GM19452 (cell line): ENCODE results near the gene RBFOX1.

Experiments
- ATAC-seq: cut with Tn5 transposase; IDR thresholded peaks from one replicate; pipeline ENCODE4 v1.9.1; 2021; ENCODE audit not compliant: unreplicated experiment

The RBFOX1 gene

DNA sequence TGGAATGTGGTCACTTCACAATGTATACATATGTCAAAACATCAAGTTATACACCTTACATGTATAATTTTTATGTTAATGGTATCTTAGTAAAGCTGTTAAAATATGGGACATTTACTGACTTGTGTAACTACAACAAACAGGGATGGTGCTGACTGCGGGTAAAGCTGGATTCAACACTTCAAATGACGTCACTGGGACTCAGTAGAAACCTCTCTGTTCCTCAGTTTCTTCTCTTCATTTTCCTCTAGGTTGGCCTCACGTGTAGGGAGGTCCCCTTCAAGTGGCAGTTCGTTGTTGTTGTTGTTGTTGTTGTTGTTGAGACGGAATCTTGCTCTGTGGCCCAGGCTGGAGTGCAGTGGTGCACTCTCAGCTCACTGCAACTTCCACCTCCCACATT, 182.9 kb downstream of the RBFOX1 start:
- ATAC-seq = no peak

DNA sequence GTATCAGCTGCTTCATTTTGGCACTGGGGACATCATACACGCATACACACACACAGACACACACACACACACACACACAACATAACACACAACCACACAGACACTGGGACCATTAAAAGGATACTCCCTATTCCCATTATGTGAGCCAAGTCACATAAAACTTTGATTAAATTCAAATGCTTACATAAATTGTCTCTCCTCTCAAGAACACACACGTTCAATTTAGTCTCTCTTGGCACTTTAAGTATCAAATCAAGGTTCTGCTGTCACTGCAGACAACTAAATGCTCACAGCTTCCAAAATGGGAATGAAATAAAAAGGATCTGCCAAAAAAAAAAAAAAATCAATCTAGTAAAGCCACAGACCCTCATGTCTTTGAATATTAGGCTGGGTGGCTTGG, 184.9 kb downstream of the RBFOX1 start:
- ATAC-seq = no peak

DNA sequence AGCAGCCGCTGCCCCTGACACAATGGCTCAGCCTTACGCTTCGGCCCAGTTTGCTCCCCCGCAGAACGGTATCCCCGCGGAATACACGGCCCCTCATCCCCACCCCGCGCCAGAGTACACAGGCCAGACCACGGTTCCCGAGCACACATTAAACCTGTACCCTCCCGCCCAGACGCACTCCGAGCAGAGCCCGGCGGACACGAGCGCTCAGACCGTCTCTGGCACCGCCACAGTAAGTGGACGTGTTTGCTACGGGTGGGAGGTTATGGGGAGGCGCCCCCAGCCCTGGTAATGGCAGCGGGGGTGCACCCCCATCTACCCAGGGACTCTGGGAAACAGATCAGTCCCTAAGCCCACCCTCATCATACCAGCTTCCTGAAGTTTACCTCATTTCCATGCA, 185.5 kb downstream of the RBFOX1 start:
- no peak for ATAC-seq

DNA sequence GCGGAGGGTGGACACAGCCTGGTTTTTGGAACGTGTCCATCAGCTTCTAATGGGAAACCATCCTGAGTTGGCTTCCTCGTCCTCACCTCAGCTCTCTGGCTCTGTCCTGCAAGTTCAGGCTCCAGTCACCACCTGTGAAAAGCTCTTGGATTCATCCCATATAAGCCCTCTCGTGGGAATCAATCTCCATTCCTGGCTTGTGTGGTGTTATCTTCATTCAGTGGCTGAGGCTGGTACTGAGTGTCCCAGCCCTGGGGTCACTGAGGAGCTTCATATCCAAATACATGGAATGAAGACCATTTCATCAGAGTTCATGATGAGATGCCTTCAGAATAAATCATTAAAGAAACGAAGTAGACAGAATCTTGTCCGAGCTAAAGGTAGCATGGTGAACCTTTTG, 189.2 kb downstream of the RBFOX1 start:
- no peak for ATAC-seq

DNA sequence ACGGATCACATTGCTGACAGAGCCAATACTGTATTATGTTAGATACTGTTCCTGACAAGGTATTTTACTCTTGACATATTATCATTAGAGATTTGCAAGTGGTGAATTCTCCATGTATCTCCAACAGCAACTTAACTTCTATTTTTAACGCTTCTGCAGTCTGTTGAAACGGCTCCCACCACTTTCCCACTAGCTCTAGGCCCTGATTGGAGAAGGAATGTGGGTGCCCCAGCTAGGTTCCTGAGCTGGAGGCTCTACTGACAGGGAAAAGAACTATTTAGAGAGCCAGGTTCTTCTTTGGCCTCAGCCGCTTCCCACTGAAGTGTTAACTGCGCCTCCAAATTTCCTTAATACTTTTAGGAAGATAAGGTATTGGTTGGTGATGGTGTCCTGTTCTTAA, 191.8 kb downstream of the RBFOX1 start:
- ATAC-seq = no peak

DNA sequence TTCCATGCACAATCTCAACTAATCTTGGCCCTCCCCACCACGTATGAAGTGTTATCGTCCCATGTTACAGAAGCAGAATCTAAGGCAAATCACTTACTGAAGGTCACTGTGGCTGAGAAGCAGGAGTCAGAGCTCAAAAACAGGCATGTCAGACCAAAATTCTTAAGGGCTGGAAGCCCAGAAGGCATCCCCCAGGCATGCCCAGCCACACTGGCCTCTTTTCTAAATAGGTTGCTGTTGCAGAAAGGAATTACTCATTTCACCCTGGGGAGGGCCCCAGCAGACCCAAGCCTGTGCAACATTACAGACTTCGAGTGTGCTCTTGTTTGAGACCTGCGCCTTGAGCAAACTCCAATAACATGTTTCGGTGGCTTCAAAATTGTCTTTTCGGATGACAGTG, 194.1 kb downstream of the RBFOX1 start:
- no peak for ATAC-seq

DNA sequence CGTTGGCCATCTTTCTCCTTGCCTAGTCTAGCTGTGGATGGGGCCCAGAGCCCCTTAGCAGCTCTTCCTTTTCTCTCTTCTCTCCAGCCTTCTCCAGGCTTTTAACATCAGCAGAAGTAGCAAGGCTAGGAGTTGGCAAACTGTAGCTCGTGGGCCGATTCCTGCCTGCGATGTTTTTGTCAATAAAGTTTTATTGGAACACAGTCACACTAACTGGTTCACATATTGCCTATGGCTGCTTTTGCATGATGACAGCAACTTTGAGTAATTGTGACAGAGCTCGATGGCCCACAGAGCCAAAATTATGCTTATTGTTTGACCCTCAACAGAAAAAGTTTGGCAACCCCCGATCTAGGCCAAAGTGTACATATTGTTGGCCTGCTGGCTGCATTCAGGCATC, 199.9 kb downstream of the RBFOX1 start:
- no peak for ATAC-seq

DNA sequence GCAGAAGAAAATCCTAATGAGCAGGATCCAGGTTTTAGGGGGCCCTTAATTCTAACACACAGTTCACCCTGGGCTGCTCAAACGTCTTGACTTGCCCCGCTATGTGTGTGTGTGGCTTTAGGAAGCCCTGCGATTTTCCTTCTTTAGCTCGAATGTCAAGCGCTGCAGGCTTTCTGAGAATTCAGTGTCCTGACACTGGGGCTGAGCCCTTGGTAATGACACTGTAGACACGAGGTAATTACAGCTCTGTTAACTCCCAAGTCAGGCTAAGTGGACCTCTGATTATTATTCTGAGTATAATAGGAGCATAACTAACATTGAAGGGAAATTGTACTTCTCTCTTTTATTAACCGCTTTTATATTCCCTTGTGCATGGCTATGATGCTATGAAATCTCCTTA, 202.1 kb downstream of the RBFOX1 start:
- no peak for ATAC-seq

DNA sequence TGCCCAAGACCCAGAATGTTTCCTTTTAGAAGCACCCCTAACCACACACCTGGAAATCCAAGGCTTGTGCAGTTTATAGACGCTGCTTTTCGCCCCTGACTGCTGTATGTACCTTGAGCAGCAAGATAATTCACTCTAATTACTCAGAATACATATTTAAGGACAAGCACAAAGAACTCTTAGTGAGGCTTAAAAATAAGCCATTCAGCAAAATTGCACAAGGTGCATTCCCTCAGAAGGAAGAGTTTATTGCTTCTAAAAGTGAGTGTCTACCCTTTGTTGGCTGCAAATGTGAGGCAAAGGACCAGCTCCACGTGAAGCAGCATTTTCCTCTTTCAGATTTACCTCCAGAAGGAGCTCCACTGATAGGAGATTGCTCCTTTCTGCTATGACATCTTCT, 208.4 kb downstream of the RBFOX1 start:
- no peak for ATAC-seq

DNA sequence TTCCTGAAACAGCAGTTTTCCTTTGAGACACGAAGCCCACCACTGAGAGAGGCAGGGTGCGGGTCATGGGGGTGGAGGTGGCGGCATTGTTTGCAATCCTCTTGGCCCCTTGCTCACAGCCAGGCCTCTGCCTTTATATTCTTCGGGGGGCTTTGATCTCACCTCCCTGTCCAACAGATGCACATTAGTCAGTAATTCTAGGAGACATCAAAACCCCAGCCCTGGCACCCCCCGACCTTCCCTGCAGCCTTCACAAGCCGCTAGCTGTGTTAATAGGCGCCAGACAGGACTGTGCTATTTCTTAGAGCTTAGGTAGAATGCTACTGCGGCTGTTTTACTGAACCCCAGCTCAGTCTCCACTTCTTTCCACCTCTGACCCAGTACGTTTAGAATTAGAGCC, 212.6 kb downstream of the RBFOX1 start:
- ATAC-seq = no peak

DNA sequence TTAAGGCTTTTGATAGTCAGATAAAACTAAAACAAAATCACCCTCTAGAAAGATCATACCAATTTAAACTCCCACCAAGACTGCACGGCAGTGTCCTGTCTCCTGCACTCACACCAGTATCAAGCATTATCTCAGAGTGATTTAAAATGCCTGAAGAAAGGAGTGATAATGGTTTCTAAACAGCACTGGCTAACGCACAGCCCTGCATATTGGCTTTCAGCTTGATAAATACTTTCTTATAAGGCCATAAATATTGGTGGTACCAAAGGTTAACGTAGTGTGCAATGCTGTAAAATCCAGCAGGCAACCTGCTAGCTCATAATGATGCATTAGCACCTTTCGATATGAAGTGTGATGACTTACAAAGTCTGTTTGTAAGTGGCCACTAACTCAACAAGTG, 214.3 kb downstream of the RBFOX1 start:
- ATAC-seq = no peak

DNA sequence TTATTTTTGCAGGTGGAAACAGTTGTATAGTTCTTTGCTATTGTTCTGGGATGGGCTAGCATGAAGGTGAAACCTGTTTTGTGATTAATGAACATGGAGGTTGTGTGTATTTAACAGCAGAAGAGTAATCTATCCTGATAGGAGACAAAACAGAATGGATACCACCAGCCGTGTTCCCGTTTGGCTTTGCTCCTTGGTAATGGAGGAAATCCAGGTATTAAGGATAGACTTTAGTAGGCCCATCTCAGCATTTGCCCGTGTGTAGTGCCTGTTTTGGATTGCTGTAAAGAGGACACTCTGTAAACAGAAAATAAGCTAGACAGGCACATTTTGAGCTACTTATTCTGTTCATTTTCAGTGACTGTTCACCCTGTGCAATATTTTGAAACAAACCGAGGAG, 215.1 kb downstream of the RBFOX1 start:
- no peak for ATAC-seq

DNA sequence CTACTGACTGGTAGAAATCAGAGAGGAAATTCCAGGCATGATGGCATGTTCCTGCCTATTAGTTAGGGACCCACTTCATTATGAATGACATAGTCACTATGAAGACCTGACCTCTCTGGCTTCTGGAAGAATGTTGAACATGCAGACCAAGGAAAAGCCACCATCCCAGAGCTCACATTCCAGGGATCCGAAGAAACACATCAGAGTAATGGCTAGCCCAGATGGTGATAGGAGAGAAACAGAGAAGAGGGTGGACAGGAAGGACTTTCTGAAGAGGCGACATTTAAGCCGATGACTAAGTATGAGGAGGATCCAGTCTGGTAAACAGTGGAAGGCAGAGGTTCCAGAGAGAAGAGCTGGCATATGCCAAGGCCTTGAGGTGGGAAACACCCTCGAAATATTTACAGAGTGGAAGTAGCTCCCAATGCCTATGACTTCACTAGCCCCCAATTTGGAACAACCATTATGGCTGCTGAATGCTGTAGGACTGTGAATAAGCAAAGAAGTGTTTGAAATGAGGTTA, 216.2 kb downstream of the RBFOX1 start:
- ATAC-seq = no peak

DNA sequence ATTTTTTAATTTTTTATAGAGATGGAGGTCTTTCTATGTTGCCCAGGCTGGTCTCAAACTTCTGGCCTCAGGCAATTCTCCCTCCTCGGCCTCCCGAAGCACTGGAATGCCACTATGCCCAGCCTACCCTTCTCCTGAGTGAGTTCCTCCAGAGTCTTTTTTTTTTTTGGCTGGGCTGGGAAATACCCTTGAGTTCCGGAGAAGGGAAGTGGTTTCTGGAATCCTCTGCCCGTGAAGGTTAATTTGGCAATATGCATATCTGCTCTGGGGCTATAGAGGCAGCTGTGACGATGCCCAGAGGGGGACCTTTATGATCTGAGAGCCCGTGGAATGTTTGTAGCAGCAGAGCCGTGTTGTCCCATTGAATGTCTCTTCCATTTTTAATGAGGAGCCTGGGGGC, 217.5 kb downstream of the RBFOX1 start:
- no peak for ATAC-seq

DNA sequence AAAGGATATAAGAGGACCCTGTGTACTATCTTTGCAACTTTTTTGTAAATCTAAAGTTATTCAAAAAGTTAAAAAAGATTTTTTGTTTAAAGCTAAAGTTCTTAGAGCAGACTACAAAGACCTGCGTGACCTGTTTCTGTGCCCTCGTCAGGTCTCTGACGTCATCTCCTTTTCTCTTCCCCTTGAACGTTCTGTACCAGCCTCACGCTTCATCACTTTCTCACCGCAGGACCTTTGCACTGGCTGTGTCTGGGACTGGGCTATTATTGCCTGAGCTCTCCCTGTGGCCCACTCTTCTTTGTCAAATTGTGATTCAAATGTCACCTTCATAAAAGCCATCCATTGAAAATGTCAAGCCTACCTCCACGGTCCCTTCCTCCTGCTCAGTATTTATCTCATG, 222.8 kb downstream of the RBFOX1 start:
- ATAC-seq = no peak

DNA sequence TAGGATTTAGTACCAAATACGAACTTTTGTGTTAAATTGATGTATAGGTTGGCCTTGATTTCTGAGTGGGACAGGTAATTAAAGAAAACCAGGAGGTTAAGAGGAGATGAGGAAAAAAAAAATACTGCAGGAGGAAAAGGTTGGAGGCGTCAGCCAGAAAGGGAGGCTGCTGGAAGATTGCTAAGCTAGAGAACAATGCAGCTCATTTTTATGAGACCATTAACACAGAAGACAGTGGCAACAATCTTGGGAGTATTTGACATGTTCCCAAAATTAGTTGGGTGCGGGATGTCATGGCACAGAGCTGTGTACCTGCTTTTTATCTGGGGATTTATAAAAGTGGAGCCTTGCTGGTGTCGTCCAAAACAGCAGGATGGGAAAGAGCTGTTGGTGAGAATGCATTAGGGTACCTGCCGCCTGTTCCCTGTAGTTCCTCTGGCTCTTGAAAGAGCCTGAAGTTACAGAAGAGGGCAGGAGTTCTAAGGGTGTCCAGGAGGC, 229.3 kb downstream of the RBFOX1 start:
- no peak for ATAC-seq

DNA sequence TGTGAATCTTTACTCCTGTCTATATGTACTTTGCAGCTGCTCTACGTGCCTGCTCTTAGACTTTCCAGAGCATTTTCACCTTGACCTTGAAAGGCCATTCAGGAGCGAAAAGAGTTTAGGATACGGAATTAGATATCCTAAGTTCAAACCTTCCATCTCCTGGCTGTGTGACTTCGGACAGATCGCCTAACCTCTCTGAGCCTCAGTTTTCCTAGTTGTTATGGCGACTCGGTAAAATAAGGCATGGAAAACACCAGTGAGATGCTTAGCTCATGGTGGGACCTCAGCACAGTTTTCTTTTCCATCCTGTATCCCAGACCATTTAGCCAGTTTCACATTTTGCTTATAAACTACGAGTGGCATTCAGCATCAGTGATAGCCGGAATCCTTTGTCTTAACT, 233.7 kb downstream of the RBFOX1 start:
- no peak for ATAC-seq

DNA sequence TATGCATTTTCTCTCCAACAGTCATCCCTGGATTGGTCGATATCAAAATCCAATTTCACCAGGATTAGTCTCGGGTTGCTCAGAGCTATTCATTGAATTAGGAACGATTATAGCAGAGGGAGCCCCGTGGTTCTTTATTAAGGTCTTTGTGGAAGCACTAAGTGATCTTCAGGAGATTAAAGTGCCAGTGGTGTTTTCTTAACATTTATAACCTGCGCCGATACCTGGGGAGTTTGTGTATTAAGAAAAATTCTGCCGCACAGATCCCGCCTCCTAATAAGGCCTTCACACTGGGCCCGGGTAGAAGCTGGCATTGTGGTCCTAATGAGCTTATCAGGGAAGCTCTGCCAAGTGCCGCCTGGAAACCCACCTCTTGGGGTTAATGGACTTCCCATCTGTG, 238.7 kb downstream of the RBFOX1 start:
- no peak for ATAC-seq

DNA sequence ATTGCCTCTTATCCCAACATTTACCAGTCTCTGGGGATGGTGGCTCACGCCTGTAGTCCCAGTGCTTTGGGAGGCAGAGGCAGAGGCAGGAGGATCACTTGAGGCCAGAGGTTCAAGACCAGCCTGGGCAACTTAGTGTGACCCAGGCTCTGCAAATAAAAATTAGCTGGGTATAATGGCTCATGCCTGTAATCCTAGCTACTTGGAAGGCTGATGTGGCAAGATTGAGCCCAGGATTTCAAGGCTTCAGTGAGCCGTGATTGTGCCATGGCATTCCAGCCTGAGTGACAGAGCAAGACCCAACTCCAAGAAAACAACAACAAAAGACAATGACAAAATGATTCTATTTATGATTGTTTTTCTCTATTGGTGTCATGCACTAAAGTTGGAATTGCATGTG, 244.9 kb downstream of the RBFOX1 start:
- ATAC-seq = no peak

DNA sequence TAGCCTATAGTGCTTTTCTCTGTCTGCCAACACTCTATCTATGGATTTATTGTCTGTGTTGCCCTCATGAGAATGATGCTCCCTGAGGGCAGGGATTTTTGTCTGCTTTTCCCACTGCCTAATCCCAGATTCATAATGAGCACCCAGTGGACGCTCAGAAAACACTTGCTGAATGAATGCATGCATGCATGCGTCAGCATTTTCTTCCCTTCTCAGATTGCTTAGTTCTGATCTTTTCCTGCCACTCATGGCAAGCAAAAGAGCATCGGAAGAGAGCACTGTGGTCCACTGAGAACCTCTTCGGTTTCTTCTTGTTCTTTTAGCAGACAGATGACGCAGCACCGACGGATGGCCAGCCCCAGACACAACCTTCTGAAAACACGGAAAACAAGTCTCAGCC, 246.8 kb downstream of the RBFOX1 start:
- no peak for ATAC-seq

DNA sequence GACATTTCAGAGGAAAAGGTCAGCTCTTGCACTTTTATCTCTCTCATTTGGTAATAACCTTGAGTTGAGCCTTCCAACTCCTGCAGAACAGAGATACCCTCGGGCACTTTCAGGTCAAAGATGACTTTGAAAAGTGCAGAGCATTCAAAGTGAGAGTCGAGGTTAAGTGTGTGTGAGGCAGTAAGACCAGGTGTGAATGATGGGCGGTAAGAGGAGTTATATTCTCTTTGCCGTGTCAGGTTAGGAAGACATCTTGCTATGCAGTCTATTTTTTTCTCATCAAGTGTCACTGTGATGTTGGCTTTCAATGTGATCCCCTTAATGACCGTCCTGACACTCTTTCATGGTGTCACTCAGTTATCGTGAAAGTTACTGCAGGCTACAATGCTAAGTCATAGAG, 248.5 kb downstream of the RBFOX1 start:
- ATAC-seq = no peak

DNA sequence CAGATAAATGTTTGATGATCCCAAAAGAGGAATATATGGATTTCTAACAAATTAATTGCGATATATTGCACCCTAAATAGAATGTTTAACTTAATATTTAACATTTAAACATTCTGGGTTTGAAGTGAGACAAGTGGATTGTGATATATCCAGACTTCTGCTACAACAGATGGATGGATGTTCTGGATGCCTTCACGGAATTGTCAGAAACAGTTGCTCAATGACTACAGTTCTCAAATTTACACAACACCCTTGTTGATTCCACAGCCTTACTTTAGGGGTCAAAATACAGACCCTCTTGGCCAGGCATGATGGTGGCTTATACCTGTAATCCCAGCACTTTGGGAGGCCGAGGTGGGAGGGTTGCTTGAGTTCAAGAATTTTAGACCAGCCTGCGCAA, 250.8 kb downstream of the RBFOX1 start:
- ATAC-seq = no peak

DNA sequence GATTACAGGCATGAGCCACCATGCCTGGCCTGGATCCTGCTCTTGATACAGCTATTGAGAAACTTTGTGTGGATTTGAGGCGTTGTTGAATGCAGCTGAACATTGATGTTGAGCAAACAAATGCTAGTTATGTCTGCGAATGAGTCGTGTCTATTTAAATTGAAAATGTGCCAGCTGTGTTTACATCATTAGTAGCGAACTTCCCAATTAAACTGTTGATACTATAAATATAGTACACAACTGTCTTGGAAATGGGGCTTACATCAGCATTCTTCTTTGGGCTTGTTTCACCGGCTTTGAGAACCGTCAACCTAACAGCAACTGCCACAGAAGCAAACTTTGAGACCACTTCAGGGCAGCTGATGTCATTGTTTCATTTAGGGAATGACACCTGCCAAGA, 251.9 kb downstream of the RBFOX1 start:
- ATAC-seq = no peak

DNA sequence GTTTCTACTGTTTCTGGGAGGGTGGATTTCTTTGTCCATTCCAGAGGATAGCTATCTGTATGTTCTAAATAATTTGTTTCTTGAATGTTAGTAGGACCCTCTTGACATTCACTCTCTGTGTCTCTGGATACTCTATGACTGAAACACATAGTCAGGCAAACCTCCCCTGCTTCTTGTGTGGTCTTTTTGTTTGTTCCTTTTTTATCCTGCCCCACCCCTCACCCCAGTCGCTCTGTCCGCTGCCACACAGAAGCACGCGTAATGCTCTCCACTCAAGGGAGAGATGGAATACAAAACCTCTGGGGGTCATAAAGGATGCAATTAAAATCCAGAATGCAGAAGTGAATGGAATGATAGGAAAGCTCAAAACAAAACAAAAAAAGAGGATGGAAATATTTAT, 253.1 kb downstream of the RBFOX1 start:
- ATAC-seq = no peak
